NCI-H2227 (cell line): ENCODE results near the gene RSPO4.
A peak's percentile ranks its signal among the peaks of the same experiment; 100 is the strongest.
"Not testable (repeated sequence)": the region's sequence is repeated elsewhere in the genome, so short reads cannot be mapped to it uniquely, and the experiment has no call there.

ENCODE experiments used
- DNase-seq: peaks from one replicate; lab custom pipeline; 2025; ENCODE audit not compliant: unreplicated experiment; lab: John Stamatoyannopoulos, UW

The RSPO4 gene

DNA sequence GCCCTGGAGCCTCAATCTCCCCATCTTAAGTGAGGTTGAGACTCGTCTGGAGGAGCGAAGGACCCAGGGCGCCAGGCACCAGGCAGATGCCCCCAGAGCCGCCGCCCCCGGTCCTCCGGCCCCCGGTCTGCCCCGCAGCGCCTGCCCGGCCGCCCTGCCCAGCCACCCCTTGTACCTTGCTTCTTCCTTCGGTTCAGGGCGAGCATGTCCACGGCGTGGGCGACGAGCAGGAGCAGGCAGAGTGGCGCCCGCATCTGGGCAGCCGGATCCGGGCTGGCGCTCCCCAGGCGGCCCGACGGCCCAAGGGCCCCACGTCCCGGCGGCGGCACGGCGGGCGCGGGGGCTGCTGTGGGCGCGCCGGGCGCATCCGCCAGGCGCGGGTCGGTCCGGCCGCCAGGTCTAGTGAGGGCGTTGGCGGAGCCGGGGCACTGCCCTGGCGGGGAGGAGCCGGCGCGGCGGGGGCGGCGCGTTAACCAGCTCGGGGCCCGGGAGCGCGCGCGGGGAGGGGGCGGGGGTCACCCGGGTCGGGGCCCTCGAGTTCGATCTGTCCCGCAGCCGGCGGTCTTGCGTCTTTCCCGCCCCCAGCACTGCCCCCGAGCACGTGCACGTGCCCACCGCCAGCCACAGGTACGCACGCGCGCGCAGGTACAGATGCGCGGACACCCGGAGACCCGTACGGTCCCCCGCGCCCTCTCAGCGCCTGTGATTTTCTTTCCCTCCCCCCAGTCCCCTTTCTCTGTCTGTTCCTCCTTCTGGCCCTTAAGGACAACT, at the start of gene RSPO4:
TSS of gene RSPO4 (minus strand) at position 401 of the 771 bp plus-strand sequence. CDS start at position 254, 147 bp downstream.
- DNase-seq: peak; percentile 38

DNA sequence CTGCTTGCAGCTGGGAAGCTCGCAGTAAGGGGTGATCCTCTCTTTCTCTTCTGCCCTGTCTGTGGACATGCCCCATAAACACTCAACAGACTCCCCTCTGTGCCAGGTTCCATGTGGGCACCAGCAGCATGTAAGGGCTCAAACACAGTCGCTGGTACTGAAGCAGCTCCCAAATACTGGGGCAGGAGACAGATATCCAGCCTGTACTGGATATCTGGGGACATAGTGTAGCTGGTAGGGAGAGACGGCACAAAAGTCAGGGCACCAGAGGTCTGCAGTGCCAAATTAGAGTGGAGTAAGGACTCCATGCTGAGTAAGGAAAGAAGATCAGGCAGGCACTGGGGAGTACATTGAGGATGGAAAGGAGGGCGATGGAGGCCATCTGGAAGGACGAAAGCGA, 48.3 kb upstream of the RSPO4 start:
- no peak for DNase-seq

DNA sequence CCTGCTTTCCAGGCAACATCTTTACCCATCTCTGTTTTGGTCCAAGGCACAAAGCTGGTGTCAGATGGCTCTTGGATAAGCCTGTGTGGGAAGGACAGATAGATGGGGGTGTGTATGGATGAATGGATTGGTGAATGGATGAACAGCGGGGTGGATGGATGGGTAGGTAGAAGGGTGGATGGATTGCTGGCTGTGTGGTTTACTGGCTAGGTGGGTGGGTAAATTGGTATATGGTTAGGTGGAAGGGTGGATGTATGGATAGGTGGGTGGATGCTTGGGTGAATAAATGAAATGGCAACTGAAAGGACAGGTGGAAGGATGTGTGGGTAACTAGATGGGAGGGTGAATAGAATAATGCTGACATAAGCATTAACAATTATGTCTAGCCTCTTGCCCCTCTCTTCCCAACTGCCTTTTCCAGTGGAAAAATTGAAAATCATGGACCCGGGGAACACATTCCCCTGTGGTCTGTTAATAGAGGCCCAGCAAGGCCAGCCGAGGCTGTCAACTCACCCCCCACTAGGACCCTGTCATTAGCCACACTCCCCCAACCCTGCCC, 43.8 kb upstream of the RSPO4 start:
- DNase-seq: no peak

DNA sequence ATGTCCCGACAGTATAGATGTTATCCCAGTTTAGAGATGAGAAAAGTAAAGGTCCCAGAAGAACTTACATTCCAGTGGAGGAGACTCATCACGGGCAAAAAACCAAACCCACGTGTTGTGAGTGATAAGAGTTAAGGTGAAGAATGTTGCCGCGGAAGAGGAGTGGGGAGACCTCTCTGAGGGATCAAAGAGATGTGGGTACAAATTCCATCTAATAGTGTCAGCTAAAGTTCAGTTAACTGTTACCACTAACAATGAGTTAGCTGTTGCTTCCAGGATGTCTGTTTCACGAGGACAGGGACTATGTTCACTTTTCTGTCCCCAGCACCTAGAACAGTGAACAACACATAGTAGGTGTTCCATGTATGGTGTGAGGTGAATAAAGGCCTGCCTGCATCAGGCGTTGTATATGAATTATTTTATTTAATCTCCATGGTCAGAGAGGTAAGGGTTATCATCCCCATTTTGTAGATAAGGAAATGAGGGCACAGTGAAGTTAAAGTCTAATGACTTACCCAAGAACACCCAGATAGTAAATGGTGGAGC, 39.8 kb upstream of the RSPO4 start:
- no peak for DNase-seq

DNA sequence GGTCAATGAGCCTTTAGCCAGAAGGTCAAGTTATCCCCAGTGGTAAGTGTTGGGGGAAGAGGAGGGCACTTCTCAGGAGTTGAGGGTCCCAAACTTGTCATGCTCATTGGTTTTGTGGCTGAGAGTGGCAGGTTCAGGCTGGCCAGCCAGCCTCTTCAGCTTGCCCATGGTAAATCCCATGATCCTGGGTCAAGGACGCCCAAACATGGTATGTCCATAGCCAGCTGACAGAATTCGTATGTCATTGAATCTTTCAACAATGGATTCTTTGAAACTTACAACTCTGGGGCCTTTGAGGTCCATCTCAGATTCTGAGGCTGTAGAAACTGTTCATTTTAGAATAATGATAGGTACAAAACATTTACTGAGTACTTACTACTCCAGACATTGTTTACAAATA, 36.1 kb upstream of the RSPO4 start:
- DNase-seq: no peak

DNA sequence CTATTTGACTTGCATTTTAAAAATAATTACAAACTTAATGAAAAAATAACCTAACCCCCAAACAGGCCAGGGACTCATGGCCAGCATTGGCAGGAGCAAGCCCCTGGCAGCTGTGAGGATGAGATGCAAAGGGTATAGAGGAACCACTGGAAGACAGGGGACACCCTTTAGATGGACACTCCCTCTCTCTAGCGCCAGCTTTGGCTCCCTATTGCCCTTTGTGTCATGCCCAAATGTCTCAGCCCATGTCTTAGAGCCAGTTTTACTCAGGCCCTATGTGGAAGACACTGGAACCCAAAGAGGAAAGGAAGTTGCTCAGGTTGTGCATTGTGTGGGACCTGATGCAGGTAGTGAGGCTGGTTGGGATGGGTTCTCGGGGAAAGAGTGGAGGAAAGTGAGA, 34.9 kb upstream of the RSPO4 start:
- no peak for DNase-seq

DNA sequence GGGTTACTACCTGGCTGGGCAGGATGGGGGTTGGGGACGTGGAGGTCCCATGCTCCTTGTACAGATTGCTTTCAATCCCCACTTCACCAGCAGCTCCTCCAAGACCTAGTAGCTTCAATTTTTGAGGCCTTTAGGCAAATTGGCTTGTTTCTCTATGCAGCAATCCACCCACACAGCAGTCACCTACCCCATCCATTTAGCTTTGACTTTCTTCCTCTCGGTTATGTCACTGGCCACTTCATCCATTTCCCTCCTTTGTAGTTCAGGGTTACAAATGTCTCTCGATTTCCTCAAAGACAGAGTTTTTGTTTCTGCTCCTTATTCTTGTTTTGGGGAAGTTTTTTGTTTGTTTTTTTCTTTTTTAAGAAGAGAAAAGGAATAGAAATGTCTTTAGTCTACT, 33.4 kb upstream of the RSPO4 start:
- DNase-seq: no peak

DNA sequence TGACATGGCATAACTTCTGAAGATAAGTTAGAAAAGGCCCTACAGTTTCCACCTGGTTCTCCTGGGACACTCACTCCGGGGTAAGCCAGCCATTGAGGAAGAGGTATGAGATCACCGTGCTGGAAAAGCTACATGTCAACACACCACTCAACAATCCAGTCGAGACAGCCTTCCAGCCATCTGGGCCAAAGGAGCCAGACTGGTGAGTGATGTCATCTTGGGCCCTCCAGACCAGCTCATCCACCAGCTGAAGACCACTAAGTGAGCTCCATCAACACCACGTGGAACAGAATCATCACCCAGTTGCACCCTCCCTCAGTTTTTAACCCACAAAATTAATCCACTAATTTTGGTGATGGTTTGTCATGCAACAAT, 32.3 kb upstream of the RSPO4 start:
- DNase-seq: no peak

DNA sequence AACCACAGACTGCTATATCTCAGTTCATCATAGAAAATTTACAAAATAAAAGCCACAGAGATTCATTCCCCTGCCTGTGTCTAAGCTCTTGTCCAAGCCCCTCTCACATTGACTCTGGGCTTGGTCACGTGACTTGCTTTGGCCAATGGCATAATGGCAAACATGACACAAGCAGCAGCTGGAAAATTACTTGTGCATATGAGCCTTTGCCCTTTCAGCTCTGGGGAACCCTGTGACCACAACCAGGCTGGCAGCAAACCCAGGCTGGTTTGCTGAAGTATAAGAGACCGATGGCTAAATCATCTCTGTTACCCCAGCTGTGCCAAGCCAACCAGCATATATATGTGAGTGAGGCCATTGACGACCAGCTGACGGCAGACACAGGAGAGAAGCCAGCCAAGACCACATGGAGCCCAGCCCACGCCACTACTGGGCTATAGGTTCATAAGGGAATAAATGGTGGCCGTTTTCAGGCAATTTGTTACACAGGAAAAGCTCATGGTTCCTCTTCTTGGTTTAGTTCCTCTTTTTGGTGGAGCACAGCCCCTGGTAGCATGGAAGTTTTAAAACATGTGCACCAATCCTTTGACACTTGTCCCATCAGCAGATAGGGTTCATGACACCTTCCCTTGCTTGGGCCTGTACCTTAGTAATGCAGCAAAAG, 31.8 kb upstream of the RSPO4 start:
- no peak for DNase-seq

DNA sequence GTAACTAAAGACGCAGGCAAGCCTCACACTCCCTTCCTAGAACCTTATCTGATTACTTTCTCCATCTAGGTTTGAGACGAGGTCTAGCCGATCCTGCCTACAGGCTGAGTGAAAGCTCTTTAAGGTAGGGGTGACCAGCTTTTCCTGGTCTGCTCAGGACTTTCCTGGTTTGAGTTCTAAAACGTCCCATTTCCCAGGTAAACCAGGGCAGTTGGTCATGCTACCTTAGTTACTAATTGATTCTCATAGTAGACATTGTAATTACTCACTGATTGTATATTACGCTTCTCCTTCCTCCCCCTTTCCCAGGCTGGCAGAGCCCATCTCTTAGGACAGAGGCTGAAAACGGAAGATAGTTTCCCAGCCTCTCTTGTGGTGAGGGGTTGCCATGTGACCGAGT, 27.9 kb upstream of the RSPO4 start:
- DNase-seq: no peak

DNA sequence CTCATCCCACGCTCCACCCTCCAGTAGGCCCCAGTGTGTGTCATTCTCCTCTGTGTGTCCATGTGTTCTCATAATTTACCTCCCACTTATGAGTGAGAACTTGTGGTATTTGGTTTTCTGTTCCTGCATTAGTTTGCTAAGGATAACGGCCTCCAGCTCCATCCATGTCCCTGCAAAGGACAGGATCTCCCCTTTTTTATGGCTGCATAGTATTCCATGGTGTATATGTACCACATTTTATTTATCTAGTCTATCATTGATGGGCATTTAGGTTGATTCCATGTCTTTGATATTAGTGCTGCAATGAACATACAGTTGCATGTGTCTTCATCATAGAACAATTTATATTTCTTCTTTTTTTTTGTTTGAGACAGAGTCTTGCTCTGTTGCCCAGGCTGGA, 24.1 kb upstream of the RSPO4 start:
- not testable (repeated sequence) for DNase-seq

DNA sequence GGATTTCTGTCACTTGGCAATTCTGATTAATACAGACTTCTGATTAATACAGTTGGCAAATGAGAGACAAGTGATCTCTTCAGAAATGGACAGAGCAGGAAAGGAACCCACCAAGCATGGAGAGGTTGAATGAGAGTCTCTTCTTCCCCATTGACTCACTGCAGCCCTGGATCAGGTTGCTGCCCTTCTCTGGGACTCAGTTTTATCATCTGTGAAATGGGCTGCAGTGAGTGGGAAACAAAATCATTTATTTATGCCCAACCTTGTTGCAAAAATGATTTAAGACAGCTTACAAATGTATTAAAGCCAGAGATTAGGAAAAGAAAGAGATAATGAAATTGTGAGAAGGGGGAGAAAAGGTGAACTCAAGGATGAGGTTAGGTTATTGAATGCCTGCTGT, 20.8 kb upstream of the RSPO4 start:
- DNase-seq: no peak

DNA sequence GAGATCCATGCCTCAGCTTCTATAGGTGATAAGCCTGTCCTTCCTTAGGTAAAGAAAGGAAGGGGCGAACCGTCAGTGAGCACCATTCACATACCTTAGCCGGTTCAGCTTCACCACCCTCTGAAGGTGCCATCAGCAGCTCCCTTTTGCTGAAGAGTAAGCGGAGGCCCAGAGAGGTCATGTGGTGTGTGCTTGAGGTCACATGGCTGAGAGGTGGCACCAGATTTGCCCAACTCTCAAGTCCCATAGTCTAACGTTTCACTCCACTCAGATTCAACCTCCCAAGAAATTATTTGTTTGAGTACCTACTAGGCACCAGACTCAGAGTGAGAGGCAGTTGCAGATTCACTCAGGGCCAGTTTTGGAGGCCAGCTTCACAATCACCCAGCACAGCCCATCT, 18.5 kb upstream of the RSPO4 start:
- no peak for DNase-seq

DNA sequence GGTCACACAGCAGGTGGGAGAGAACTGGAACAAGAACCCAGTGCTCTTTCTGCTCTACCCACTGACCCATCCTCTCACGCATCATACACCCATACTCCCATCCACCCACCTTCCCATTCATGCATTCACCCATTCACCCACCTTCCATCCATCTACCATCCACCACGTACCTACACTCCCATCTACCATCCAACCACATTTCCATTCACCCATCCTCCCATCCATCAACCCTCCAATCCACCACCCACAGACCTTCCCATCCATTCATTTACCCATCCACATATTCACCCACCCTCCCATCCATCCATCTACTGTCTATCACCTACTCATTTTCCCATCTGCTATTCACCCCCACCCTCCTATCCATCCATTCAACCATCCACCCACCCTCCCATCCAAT, 17.2 kb upstream of the RSPO4 start:
- no peak for DNase-seq

DNA sequence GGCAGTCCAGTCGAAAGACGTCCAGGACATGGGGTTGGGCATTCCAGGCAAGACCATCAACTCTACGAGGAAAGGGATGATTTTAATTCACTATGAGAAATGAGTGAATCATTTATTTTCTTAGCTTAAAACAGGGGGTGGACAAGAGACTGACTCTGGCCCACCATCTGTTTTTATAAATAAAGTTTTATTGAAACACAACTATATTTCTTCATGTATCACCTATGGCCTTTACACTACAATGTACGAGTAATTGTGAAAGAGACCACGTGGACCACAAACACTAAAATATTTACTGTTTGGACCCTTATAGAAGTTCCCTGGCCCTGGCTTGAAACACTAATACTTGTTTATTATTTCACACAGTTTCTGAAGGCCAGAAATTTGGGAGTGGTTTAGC, 15.6 kb upstream of the RSPO4 start:
- DNase-seq: no peak

DNA sequence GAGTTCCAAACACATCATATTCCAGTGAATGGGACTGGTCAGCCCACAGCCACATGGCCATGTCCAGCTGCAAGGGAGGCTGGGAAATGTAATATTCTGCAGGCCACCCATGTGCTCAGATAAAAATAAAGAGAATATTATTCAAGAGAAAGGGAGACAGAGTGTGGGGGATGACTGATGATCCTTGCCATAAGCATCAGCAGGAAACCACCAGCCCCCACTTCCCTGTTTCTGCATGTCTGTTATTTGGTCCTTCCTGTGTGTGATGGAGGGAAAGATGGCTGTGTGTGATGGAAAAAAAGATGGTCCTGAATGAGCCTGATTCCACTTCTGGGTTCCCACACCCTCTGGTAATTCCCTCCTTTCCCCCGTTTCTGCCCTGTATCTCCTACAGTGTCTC, 13.1 kb upstream of the RSPO4 start:
- DNase-seq: no peak

DNA sequence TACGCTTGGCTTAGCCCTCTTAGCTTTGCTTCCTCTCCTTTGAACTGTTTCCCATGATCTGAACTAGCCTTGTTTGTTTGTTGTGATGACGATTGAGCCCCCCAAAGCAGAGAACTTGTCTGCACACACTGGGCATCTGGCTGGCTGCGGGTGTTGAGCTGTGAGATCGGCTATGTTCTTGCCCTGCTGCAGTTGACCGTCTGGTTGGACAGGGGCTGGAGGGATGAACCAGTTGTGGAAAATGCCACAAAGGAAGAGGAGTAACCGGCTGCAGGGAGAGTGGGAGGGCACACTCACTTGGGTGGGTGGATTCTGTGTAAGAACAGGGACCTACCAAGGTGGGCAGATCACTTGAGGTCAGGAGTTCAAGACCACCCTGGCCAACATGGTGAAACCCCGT, 12.4 kb upstream of the RSPO4 start:
- DNase-seq: no peak

DNA sequence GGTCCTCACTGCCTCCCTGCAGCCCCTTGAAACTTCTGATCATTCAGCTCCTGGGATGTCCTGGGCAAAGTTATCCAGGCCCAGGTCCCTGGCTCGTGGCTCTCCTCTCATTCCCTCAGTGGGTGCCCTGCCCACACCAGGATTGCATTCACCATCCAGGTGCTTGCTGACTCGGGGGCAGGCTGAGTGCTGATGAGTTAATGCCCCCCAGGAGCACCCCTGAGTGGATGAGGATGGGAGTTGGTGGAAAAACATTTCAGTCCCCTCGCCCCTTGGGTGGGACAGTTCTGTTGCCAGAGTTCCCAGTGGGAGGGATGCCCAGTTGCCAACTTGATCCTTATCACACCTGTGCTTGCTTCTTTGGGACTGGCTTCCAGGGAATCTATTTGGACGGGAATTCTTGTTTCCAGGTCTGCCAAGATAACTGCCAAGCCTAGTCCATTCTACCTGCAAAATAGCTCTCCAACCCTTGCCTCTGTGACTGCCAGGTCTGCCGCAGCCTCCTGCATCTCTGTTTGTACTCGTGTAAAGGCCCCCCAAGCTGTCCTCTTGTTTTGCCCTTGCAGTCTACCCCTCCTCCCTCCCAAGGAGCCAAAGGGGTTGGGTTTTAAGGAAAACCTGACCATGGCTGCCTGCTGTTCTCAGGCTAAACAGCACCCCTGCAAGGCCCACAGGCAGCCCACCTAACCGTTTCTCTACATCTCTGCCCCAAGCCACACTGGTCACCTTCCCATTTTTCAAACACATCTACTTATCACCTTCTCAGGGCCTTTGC, 11.6 kb upstream of the RSPO4 start:
- DNase-seq: no peak

DNA sequence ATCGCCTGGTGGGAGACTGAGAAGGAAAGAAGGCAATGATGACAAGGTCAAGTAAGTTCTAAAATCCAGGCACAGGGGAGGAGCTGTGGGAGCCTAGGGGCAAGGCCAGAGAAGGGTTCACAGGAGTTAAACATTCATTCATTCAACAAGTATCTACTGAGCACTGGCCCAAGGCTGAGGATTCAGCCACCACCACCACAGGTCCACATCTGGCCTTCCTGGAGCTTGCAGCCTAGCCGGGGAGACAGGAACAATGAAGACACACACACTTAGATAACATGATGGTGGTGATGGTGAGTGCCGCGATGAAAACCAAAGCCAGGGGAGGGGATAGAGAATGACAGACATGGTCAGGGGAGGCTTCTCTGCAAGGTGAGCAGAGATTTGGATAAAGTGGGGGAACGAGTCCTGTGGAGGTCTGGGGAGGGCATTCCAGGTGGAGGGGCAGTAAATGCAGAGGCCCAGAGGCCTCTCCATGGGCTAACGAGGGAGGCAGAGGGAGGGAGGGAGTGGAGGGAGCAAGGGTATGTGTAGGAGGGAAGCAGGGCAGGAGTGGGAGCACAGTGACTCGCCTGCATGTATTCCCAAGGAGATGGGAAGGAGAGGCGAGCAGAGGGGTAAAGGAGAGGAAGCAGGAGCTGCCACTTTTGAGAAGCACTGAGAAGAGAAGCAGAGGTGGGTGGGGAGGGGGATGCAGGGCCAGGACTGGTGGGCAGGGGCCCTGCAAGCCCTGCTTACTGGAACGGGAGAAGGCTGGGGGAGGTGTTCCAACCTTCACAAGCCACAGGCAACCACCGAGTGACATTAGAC, 10.5 kb upstream of the RSPO4 start:
- DNase-seq: no peak

DNA sequence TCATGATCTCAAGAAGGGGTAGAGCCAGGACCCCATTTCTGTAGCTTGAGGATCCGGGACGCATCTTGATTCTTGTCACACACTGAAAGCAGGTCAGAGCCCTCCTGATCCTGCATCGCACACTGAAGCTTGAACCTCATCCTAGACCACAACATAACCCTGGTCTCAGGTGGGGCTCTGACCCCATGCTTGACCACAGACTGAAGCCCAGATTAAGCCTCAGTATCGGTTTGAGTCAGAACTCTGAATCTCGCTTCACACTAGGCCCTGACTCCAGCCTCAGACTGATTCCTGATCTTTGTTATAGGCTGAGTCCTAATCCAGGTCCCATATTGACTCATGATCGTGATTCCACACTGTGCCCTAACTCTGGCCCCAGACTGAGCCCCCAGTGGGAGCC, 8.5 kb upstream of the RSPO4 start:
- DNase-seq: no peak
